Hepatocyte (in vitro differentiated cells): ENCODE data around the gene WHAMM.

Experiments
- EZH2phosphoT487 ChIP-seq: fragments of 200-600 bp; sonication (generic); IDR thresholded peaks from one replicate; pipeline ENCODE4 v1.6.1; 2018; ENCODE audit warnings: antibody characterized with exemption, mild to moderate bottlenecking, low read depth, moderate library complexity; ENCODE audit not compliant: unreplicated experiment, severe bottlenecking
- TF ChIP-seq, protein P1 (sequence below): fragments of 200-600 bp; sonication (generic); IDR thresholded peaks from 2 replicates; pipeline ENCODE4 v1.5.1; 2016; ENCODE audit warnings: antibody characterized with exemption, mild to moderate bottlenecking; ENCODE audit not compliant: poor library complexity

DNA sequence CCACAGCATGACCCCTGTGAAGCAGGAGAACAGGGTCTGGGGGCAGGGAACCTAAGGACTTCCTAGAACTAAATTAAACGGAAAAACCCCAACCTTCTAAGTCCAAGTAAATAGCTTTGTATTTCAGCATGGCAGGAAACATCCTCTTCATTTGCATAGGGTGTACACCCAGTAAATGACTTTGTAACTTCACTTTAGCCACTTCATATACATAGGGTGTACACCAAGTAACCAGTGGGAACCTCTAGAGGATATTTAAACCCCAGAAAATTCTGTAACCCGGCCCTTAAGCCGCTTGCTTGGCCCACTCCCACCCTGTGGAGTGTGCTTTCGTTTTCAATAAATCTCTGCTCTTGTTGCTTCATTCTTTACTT, 45.3 kb upstream of the WHAMM start:
- TF ChIP-seq, protein P1, sequence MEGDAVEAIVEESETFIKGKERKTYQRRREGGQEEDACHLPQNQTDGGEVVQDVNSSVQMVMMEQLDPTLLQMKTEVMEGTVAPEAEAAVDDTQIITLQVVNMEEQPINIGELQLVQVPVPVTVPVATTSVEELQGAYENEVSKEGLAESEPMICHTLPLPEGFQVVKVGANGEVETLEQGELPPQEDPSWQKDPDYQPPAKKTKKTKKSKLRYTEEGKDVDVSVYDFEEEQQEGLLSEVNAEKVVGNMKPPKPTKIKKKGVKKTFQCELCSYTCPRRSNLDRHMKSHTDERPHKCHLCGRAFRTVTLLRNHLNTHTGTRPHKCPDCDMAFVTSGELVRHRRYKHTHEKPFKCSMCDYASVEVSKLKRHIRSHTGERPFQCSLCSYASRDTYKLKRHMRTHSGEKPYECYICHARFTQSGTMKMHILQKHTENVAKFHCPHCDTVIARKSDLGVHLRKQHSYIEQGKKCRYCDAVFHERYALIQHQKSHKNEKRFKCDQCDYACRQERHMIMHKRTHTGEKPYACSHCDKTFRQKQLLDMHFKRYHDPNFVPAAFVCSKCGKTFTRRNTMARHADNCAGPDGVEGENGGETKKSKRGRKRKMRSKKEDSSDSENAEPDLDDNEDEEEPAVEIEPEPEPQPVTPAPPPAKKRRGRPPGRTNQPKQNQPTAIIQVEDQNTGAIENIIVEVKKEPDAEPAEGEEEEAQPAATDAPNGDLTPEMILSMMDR = no peak
- TF ChIP-seq EZH2phosphoT487 = no peak
